ENCODE measurements around the gene HAND2.
A peak's percentile ranks its signal among the peaks of the same experiment; 100 is the strongest.

HAND2 gene

DNA sequence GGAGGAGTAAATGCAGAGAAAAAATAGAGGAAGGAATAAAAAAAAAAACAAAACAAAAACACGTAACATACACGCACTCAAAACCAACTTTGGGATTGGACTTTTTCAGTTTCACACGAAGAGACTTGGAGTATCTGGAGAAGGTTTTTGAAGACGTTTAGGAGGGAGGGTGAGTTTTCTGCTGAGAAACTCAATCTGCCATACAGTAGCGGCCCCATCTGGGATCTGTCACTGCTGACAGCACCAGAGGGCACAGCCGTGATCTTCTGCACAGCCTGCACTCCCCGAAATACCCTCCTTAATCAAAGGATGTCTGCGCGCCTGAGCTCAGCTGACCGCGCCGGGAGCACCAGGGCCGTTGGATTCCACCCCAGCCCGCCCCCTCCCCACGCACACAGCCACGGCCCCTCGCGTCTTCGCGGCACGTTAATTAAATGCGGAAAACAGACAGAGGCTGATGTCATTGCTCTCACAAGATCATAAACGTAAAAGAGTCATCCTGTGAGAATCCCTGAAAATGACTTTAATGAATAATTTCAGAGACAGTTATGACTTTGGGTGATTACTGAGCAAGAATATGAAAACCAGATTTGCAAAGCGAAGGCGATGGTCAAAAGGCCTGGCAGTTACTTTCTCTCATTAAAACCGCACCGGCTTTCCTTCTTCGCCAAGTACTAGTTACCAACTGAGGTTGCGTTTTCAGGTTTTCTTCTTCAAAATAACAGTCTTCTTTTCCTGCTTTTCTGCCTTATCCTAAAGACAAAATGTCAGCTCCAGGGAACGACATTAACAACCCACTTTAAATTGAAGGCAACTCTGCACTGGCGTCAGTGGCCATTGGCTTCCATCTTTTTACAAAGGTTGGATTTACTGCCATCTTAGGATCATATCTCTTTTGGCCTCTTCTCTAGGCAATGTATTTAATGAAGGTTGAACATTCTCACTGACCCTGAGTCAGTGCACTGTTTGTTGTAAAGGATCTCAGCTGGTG lies 10.6 kb downstream of the HAND2 start:
- DNase-seq = no peak

DNA sequence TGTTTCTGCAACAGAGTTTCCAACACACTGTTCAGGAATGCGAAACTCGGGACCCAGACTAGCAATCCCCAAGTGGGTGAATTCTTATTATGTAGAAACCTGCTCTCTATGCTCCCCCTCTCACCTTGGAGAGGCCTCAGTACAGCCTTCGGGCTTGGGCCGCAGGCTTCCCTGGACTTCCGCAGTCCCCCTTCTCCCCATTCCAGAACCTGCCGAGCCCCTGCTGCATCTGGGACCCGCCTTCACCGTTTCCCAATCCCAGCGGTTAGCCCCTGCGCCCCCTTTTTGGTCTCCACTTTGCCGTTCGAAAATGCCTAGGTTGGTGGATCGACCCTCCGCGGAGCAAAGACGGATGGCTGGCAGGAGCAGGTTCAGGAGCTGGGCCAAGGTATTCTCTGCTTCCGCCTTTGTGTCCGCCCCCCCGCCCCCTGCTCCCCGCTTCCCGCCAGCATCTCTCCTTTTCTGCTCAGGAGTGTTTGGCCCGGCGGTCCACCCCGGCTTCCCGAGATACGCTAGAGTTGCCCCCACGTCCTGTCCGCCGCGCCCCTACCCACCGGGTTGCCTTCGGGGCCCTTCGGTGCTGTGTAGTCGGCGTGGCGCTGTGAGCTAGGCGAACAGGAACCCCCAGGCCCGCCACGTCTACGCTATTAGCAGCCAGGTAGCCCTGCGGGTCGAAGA lies 11.5 kb downstream of the HAND2 start:
- no peak for DNase-seq

DNA sequence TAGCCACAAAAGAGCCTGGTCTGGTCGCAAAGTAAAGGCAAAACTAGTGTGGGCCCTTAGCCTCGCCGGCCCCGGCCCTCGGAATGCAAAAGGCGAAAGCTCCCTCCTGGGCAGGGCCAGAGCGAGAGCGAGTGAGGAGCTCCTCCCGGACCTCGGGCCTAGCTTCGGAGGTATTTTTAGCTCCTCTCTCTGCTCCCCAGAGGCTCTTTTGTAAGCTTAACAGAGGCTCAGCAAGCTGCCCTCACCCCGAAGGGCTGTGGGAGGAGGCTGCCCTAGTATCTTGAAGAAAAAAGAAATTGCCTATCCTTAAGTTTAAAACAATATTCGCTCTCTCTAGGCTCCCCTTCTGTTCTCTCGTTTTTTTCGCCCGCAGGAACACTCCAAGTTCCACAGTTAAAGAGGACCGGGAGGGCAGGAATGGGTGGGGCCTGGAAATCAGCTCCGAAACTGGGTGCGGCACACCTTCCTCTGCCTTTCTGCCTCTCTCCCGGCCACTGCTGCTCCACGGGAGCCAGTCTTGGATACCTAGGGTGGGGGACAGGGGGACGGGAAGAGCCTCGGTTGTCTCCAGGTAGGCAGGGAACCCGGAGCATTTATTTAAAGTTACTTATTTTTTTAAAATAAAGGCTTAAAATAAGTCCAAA lies 12.1 kb downstream of the HAND2 start:
- DNase-seq = no peak

DNA sequence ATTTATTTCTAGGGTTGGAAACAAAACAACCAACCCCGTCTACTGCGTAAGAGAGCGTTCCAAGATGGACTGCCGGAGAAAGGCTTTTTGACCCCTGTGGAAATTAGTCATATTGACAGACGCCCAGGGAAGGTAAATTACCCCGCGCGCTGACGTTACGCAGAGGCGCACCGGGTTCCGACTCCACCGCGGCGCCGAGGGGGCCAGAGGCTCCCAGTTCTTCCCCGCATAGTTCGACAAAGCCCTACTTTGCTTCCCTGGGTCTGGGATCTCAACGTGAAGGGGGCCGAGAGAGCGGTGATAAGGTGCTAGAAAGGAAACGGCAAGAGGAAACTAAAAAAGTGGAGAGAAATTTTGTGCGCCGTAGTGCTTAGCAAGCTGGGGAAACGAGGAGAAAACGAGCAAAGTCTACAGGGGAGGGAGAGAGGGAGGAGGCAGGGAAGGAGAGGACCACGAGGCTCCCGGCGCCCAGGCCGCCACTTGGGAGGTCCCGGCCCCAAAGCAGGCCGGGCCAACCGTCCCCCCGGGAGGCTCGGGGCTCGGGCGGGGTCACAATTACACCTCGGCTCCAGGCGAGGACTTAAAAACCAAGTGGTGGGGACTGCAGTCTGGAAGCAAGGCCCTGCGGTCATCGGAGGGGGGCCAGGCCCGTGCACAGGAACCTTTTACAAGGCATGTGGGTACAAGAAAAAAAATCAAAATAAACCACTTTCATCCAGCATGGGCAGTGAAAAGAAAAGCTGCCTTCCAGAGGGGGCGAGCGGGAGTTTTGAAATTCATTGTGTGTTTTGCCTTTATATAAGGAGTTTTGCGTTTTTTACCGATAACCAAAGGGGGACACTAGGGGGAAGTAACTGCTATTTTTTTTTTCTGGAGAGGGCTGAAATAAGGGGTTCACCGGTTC lies 13.2 kb downstream of the HAND2 start:
- no peak for DNase-seq

DNA sequence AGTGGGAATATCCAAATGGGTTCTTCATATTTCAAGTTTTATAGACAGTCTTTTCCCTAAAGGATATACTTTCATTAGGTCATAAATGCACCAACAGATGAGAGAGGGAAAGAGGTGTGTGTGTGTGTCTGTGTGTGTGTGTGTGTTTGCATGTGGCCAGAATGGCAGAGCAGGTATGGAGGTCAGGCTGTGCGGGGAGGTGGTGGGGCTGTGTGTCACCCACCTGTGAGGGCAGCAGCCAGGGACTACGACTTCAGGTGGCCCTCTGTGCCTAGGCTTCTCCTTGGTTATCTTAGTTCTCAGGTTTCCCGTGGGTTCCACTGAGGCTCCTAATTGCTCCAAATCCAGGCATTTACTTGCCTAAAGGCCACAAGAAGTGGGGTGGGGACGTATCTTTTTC lies 14.6 kb downstream of the HAND2 start:
- DNase-seq = no peak

DNA sequence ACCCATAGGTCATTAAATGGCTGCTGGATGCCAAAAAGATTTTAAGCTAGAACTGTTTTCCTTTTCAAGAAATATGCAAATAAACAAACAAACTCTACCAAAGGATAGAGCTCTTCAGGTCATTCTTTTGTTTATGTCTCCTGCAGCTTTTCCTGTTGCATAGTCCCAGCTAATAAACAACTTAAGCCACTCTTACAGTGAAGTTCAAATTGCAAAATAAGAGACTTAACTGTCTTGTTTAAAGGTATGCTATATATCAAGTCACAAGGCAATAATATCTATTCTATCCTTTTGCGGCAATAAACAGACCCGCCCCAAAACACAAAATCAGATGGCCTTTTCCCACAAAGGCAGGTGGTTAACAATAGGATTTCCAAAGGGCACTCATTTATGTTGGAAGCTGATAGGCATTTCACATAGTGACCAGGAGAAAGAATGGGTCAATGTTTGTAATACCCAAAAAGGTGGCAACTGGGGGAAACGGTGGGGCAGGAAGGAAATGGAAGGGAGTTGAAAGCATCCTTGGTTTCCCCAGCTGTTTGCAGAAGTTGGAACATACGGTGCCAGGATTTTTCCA lies 15.3 kb downstream of the HAND2 start:
- no peak for DNase-seq

DNA sequence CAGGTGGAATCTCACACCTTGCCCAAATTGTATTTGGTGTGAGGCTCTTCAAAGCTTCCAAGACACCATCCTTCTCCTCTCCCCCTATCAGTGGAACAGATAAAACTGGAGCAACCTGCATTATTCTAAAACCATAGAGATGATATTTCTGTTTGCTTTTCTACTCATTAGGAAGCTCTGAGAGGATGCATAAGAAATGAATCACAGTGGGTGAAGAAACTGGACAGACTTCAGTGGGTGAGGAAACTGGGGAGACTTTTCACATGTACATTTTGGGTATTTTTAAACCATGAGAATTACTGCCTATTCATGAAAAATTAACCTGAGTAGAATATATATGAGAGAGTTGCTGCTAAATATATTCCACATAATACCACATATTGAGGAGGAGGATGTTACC lies 16.4 kb downstream of the HAND2 start:
- DNase-seq = no peak

DNA sequence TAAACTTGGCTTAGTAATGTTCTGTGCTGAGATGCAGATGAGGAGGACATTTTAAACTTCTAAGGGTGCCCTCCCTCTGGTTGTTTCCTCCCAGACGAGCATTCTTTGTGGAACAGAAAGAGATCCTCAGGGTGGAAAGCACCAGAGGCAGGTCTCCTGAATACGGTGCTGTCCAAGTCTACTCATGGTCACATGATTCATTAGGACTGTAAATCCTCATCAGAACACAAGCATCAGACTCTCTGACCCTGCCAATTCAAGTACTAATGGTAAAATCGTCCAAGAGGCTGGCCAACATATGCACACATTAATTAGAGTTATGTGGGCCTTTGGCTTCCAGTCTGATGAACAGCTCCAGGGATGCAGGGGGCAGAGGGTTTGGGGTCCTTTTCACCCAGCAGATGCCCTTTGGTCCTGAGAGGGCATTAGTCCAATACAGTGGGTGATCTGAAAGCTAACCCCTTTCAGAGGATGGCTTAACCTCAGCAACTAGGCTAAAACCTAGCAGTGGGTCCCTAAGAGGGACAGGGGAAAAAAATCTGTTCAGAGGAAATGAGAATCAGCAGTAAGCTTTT lies 18.2 kb downstream of the HAND2 start:
- DNase-seq = no peak

DNA sequence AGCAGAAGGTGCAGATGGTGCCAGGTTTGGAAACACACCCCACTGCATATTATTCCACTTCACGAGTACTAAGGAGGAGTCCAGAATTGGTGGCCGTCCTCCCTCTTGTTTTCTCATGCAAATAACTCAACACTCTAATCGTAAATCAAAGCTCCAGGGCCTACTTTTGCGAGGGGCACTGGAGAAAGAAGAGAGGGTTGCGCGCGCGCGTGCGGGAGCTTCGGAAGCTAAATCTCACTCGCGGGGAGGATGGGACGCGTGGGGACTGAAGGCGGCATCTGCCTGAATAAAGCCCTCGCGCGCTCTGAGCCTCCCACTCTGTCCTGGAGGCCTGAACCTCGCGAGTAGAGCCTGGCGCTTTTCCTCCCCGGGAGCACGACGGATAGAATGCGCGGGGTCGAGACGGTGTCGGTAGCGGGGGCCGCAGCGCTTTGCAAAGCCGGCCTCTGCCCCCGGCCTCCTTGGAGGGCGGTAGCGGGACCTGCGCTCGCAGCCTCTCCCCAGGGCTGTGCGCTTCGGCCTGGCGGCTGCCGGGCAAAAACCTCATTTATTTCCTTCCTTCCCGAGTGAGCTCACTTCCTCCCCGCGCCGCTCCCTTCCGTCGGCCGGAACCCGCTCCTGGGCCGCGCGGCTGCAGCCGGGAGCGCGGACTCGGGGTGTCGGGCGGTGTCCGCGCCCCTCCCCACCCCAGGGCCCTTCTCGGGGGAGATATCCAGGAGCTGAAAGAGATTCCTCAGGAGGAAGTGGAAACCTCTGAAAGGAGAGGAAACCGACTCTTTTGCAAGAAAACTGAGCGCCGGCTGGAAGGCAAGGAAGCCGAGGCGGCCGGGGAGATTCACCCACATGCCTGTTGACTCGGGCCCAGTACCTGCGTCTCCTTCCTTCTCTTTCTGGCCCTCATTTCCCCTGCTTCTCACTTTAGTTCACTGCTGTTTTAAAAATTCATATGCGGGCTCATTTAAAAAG lies 20.7 kb downstream of the HAND2 start:
- peak; percentile 77 for DNase-seq

DNA sequence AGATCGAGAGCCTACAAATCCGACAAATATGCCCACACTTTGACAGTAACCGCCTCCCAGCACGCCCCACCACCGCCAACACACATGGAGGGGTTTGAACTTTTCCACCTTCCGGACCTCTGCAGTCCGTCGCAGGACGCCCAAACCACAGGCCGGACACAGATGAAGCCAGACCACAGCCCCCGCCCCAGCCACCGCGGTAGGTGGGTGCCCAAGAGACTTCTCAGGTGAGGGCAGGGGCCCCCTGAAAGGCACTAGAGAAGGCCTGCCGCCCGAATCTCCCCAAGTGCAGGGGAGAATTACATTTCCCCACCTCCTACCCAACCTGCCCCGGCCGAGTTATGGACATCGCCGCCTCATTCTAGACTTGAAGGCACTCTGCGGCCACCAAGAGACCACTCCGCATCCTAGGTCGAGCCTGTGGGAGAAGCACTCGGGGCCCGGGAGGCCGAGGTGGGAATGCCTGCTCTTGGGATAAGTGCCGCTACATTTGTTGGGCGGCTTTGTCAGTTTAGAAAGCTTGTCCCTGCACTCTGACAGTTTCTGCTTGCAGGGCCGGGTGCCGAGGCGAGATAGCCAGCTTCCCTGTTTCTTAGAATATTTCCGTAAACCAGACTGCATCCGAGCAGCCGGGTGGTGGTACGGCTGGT lies 21.5 kb downstream of the HAND2 start:
- DNase-seq = no peak

DNA sequence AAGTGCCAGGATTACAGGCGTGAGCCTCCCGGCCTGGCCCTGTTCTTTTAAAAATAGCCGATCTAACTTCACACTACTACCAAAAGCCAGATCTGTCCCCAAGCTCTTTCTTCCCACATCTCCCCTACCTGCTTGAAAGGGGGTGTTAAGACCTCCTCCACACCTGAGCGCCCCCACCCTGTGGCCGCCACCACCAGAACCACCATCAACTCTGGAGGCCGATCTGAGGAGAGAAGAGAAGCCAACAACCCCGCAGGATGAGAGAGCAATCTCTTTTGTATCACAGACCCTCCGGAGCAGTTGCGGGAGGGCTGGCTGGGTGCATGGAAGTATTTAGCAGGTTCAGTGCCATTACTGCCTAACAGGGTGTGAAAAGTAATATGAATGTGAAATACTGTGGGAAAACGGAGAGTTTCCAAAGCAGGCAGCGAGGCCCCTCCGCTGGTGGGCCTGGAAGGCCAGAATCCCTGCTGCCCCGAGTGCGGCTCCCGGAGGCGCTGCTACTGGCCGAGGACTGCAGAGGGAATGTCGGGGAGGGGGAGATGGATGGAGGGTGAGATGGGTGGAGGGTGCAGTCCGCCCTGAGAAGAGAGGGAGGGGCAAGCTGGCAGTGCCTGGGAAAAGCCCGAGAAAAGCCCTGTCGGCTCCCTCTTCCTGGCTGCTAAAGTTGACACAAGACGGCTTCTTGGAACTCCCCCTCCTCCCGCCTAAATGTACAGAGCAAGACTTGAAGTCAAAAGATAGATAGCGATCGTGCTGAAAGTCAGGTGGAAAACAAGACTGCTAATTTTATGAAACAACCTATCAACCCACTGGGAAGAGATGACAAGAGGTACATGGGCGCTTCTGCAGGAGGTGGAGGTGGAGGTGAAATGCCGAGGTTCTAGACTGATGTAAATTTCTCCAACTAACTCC lies 22.3 kb downstream of the HAND2 start:
- DNase-seq = no peak

DNA sequence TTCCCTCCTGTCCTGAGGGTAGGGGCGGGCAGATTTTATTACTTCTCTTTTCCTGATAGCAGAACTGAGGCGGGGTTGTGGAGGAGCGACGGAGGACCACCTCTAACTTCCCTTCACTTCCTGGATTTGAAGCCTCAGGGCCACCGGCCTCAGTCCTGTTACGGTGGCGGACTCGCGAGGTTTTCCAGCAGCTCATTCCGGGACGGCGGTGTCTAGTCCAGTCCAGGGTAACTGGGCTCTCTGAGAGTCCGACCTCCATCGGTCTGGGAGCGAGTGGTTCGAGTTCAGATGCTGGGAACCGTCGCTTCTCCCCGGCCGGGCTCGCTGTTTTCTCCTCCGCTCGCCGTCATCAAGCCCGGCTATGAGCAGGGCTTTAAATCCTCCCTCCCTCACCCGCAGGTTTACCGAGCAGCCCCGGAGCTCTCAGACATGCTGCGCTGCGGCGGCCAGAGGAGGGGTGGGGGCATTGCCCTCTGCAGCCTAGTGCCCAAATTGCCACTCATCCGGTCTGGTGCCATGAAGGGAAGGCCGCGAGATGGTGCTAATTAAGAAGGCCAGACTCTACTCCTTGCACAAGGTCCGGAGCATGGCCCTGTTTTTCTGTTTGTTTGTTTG lies 23.3 kb downstream of the HAND2 start:
- no peak for DNase-seq

DNA sequence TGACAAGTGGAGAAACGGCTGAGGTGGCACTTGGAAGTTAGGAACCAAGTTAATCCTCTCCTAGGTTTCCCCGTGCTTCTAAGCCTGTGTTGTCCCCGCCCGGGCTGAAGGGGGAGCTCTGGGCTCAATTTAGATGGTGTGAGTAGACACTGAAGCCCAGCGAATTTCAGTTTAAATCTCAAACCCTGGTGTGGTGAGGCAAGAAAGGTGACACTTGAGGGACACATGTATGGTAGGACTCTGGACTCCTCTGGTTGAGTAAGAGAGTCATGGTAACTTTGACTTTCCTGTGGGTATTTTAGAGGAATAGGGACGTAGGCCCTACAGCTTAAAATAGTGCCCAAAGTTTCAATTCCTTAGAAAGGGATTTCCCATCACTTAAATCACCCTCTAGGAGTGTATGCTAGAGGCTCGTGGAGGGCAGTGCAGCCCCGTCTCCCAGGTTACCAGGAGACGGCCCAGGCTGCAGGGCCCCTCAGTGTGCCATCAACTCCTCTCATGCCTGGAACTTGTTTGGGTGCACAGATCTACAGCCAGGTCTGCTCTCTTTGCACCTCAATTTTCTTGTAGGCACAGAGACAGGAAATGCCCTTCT lies 24.0 kb downstream of the HAND2 start:
- no peak for DNase-seq

DNA sequence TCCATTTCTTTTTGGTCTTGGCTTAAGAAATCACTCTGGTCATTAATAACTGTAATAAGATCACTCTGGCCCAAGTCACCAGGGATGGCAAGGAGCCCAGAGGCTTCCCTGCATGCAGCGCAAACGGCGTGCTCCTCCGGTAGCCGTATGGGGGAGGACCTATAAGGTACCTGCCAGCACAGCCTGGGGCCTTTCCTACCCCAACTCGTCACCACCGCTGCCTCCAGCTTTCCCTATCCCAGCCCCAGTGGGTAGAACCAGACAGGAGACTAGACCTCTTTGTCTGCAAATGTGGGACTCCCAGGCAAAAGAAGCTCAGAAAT lies 25.9 kb downstream of the HAND2 start:
- no peak for DNase-seq

DNA sequence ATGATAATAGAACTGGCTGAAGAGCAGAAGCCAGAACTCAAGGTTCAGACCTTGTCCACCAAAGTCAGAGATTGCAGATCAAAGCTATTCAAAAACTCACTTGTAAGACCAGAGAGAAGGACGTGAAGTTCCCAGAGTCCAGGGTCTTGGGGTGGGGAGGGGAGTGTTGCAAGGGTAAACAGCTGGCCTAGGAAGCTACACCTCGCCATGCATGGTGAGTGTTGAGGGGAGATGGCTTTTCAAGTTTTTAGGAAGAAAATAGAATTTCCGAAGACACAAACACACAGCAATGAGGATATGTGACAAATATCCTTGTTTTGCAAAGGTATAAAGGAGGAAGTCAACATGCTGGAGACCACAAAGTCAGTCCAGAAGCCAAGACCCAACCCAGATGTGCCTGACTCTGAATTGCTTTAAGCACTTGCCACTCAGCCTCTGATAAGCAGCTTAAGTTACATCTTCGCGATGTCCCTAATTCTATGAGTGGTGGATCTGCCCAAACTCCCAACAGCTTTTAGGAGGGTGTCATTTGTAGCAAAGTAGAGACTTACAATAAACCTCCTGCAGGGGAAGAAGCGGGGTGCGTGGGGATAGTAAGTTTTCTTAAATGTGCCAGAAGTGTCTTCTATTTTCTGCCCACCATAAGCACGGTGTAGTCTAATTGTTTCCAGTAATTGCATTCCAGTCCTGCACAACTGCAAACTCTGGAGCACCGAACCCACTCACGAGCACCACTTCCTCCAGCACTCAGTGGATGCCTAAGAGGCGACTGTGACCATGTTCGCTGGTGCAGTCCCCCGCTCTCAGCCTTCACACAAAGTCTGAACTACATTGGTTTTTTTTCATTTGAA lies 26.5 kb downstream of the HAND2 start:
- DNase-seq = no peak

DNA sequence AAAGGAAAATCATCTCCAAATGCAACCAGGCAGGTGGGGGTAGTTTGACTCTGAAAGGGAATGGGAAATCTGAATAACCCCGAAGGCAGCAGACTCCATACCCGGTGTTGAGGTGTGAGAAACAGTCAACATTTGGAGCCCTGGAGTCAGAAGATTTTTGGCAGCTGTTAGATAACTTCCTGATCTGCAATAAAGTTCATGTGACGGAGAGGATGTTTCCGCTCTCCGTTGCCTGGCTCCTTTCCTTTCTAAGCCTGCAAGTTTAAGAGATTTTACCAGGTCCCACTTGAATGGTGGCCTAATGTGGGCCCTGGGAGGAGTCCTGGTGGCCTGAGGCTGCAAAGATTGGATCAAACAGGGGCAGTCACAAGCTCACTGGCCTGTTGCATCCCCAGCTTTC lies 27.7 kb downstream of the HAND2 start:
- no peak for DNase-seq

DNA sequence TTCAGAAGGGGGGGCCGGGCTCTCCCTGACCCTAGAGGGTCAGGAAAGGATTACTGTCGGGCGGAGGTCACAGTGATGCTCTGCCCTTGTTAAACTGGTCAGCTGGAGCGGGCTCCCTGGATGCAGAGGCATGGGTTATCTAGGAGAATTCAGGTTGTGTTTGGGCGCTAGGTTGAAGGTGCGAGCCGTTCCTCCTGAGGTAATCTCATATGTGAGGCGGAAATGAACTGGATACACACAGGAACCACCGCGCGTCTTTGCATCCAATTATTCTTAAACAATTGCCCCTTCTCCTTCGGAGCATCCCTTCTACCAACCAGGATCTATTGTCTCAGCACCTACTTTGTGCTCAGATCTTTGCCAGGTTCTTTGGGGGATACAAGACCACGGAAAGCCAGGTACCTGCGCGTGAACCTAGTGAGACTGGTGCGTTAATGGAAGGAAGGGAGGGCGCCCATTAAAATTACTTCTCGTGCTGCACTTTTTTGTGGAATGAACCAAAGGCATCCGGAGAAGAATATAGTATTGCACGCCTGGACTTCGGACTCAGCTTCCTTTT lies 28.4 kb downstream of the HAND2 start:
- no peak for DNase-seq

All from right hindlimb (tissue), 1 donor.